Measurements from ENCODE around the gene MRPL44.
A peak's percentile ranks its signal among the peaks of the same experiment; 100 is the strongest.
"Not testable (repeated sequence)": the region's sequence is repeated elsewhere in the genome, so short reads cannot be mapped to it uniquely, and the experiment has no call there.

Gene MRPL44

GRCh38 chr2:223936862-223937326 lies 20.4 kb upstream of the MRPL44 start:
- no peak for DNase-seq

GRCh38 chr2:223937535-223937934 lies 19.7 kb upstream of the MRPL44 start:
- no peak for DNase-seq

GRCh38 chr2:223939438-223939837 lies 17.8 kb upstream of the MRPL44 start:
- DNase-seq, result not testable (repeated sequence)

- peak; percentile 81 for DNase-seq
These were observed 15.5 kb upstream of the MRPL44 start for GRCh38 chr2:223941579-223942277.

- DNase-seq, result no peak
These were observed 14.1 kb upstream of the MRPL44 start for GRCh38 chr2:223943135-223943534.

- no peak for DNase-seq
These were observed 13.7 kb upstream of the MRPL44 start for GRCh38 chr2:223943561-223944008.

GRCh38 chr2:223944166-223944702 lies 13.0 kb upstream of the MRPL44 start:
- DNase-seq, result peak; percentile 74

- peak; percentile 91 for DNase-seq
These were observed 12.3 kb upstream of the MRPL44 start, which contains the start of gene WDFY1 for GRCh38 chr2:223944703-223945531. Gene WDFY1, minus strand, starts transcription at chr2:223945335. Its CDS starts 51 bp downstream, at chr2:223945284.

- DNase-seq, result no peak
These were observed 11.5 kb upstream of the MRPL44 start for GRCh38 chr2:223945755-223946154.

GRCh38 chr2:223947711-223948205 lies 9.5 kb upstream of the MRPL44 start:
- no peak for DNase-seq

- no peak for DNase-seq
These were observed 7.9 kb upstream of the MRPL44 start for GRCh38 chr2:223949241-223949840.

GRCh38 chr2:223950448-223951347 lies 6.6 kb upstream of the MRPL44 start:
- no peak for DNase-seq

- no peak for DNase-seq
These were observed 4.8 kb upstream of the MRPL44 start for GRCh38 chr2:223952280-223952968.

GRCh38 chr2:223954401-223954800 lies 2.9 kb upstream of the MRPL44 start:
- no peak for DNase-seq

GRCh38 chr2:223956300-223956699 lies 963 bp upstream of the MRPL44 start:
- no peak for DNase-seq

GRCh38 chr2:223959688-223960087 lies 2.4 kb downstream of the MRPL44 start:
- no peak for DNase-seq

- no peak for DNase-seq
These were observed 10.7 kb downstream of the MRPL44 start for GRCh38 chr2:223967981-223968380.

GRCh38 chr2:223969315-223969714 lies 12.1 kb downstream of the MRPL44 start:
- DNase-seq, result no peak

GRCh38 chr2:223969856-223970255 lies 12.6 kb downstream of the MRPL44 start:
- DNase-seq, result no peak

- no peak for DNase-seq
These were observed 13.3 kb downstream of the MRPL44 start for GRCh38 chr2:223970343-223971128.
